ENCODE data around the gene XXYLT1.
"Not testable (repeated sequence)": the region's sequence is repeated elsewhere in the genome, so short reads cannot be mapped to it uniquely, and the experiment has no call there.

Gene XXYLT1

DNA sequence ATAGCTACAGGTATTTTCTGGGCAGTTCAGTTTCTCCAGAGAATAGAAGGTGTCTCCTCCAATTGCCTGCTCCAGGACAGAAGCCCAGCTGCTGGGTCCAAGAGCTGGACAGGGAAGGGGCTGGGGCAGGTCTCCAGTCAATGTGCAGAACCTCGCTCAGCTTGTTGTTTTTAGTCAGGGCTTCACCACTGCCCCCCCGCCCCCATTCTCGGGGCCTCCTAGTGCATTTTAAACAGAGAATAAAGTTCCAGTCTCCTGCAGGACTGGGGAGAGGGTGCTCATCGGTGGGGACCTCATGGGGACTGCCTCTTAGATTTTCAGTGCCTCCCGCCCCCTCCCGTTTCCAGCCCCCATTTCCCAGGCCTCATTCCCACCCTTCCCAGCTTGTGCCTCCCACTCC is 216.6 kb downstream of the XXYLT1 start:
- Histone ChIP-seq H3K9ac (no peak overlapping the region), H3K79me2 (ENCODE audit: insufficient read depth, low read depth) (no peaks in the 10 kb centered on the region), H3K4me1 (ENCODE audit: low read depth, poor library complexity, severe bottlenecking) (no peaks in the 10 kb centered on the region), H4K20me1 (ENCODE audit: insufficient read depth) (no peaks in the 10 kb centered on the region), H3K4me3 (IDR thresholded peaks at IDR 0.05; ENCODE audit: insufficient read depth, low read depth, low read length) (no peak overlapping the region), H3K27ac (no peak overlapping the region), H3K4me2 (no peak overlapping the region), H2AFZ (ENCODE audit: low read depth) (no peak overlapping the region), H3K27me3 (ENCODE audit: insufficient read depth, low read depth) (no peaks in the 10 kb centered on the region), H3K36me3 (ENCODE audit: insufficient read depth) (no peaks in the 10 kb centered on the region)
- TF ChIP-seq, protein P1, sequence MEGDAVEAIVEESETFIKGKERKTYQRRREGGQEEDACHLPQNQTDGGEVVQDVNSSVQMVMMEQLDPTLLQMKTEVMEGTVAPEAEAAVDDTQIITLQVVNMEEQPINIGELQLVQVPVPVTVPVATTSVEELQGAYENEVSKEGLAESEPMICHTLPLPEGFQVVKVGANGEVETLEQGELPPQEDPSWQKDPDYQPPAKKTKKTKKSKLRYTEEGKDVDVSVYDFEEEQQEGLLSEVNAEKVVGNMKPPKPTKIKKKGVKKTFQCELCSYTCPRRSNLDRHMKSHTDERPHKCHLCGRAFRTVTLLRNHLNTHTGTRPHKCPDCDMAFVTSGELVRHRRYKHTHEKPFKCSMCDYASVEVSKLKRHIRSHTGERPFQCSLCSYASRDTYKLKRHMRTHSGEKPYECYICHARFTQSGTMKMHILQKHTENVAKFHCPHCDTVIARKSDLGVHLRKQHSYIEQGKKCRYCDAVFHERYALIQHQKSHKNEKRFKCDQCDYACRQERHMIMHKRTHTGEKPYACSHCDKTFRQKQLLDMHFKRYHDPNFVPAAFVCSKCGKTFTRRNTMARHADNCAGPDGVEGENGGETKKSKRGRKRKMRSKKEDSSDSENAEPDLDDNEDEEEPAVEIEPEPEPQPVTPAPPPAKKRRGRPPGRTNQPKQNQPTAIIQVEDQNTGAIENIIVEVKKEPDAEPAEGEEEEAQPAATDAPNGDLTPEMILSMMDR (conservative IDR thresholded peaks at IDR 0.05; ENCODE audit: low read depth, low read length) = no peak

DNA sequence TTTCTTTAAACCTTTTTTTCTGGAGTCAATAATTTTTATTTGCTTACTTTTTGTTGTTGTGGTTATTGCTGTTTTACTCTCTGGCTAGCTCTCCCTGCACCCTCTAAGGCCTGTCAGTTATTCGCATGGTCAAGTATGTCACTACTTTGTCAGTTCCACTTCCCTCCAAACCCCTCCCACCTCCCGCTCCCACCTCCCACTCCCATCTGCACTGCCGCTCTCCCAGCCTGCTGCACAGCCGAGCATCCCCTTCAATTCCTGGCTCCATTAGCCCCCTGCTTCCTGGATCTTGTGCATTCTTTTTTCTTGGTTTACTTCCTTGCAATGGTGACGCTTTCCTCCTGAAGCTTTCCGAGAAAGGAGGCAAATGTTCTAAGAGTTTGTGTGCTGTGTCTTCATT is 218.0 kb downstream of the XXYLT1 start:
- no peaks in the 10 kb centered on the region for H4K20me1 ChIP-seq (ENCODE audit: insufficient read depth)
- H3K79me2 ChIP-seq (ENCODE audit: insufficient read depth, low read depth) = no peaks in the 10 kb centered on the region
- H3K4me2 ChIP-seq = no peak overlapping the region
- TF ChIP-seq, protein P1 (conservative IDR thresholded peaks at IDR 0.05; ENCODE audit: low read depth, low read length) = no peak
- H3K4me1 ChIP-seq (ENCODE audit: low read depth, poor library complexity, severe bottlenecking) = no peaks in the 10 kb centered on the region
- no peak overlapping the region for H3K27ac ChIP-seq
- H3K36me3 ChIP-seq (ENCODE audit: insufficient read depth) = no peaks in the 10 kb centered on the region
- H2AFZ ChIP-seq (ENCODE audit: low read depth) = no peak overlapping the region
- no peak overlapping the region for H3K9ac ChIP-seq
- H3K27me3 ChIP-seq (ENCODE audit: insufficient read depth, low read depth) = no peaks in the 10 kb centered on the region
- no peak overlapping the region for H3K4me3 ChIP-seq (IDR thresholded peaks at IDR 0.05; ENCODE audit: insufficient read depth, low read depth, low read length)

DNA sequence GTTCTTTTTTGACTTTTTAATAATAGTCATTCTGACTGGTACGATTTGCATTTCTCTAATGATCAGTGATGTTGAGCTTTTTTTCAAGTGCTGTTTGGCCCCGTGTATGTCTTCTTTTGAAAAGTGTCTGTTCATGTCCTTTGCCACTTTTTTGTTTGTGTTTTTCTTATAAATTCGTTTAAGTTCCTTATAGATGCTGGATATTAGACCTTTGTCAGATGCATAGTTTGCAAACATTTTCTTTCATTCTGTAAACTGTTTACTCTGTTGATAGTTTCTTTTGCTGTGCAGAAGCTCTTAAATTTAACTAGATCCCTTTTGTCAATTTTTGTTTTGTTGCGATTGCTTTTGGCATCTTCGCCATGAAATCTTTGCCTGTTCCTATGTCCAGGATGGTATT is 220.7 kb downstream of the XXYLT1 start:
- not testable (repeated sequence) for H3K4me2 ChIP-seq; H3K79me2 ChIP-seq (ENCODE audit: insufficient read depth, low read depth); H4K20me1 ChIP-seq (ENCODE audit: insufficient read depth); H3K36me3 ChIP-seq (ENCODE audit: insufficient read depth); H3K27ac ChIP-seq; H3K4me3 ChIP-seq (IDR thresholded peaks at IDR 0.05; ENCODE audit: insufficient read depth, low read depth, low read length); H2AFZ ChIP-seq (ENCODE audit: low read depth); H3K9ac ChIP-seq; H3K27me3 ChIP-seq (ENCODE audit: insufficient read depth, low read depth); H3K4me1 ChIP-seq (ENCODE audit: low read depth, poor library complexity, severe bottlenecking)

DNA sequence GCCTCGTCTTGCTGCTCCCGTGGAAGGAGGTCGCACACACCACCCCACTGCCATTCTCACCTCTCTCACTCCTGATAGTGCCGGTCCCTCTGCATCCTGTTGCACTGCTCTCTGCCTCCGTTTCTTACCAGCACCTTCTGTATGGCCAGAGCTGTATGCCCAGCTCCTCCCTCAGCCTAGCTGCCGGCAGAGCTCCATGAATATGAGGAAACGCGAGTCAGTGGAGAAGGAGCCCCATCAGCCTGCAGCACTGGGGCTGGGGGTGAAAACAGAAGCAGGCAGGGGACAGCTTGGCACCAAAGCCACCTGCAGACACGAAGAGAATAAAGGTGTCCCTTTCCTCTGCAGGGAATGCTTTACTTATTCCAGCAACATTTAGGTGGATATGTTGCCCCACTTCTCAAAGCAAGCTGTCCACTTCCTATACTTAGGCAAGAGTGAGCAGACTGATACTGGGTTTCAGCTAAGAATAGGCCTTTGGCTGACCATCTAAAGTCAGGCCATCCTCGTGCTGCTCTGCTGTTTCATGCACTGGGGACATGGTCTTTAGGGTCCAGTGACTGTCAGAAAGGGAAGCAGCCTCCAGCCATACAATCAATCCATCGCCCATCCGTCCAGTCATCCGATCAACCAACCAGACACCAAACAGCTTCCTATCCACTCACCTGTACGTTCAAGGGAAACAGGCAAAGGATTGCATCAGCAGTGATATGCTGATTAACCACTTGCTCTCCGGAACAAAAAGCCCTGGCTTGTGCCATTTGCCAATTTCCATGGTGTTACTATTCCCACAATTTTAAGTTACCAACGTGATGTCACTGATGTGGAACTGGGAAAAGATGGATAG is 222.7 kb downstream of the XXYLT1 start:
- Histone ChIP-seq H3K4me1 (ENCODE audit: low read depth, poor library complexity, severe bottlenecking) (no peaks in the 10 kb centered on the region), H3K4me2 (no peak overlapping the region), H3K79me2 (ENCODE audit: insufficient read depth, low read depth) (no peaks in the 10 kb centered on the region), H3K27ac (no peak overlapping the region), H4K20me1 (ENCODE audit: insufficient read depth) (no peaks in the 10 kb centered on the region), H3K4me3 (IDR thresholded peaks at IDR 0.05; ENCODE audit: insufficient read depth, low read depth, low read length) (no peak overlapping the region), H3K9ac (no peak overlapping the region), H3K36me3 (ENCODE audit: insufficient read depth) (no peaks in the 10 kb centered on the region), H2AFZ (ENCODE audit: low read depth) (no peak overlapping the region), H3K27me3 (ENCODE audit: insufficient read depth, low read depth) (no peaks in the 10 kb centered on the region)
- TF ChIP-seq, protein P1 (conservative IDR thresholded peaks at IDR 0.05; ENCODE audit: low read depth, low read length) = no peak

DNA sequence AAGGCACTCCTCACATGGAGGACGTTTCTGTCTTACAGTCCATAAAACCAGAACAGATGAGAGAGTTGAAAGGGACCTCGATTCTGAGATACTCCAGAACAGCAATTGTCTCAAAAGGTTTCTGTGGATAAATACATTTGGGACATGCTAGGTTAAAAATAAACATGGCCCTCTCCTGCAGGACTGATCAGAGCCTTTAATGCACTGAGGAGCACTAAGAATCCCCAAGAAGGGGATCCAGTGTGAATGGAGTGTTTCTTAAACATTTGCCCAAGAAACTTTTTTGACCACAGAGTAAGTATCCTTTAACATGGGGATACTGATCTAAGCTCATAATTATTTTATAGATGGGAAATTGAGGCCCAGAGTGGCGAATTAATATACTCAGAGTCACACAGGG is 223.4 kb downstream of the XXYLT1 start:
- no peak overlapping the region for H3K4me3 ChIP-seq (IDR thresholded peaks at IDR 0.05; ENCODE audit: insufficient read depth, low read depth, low read length)
- no peaks in the 10 kb centered on the region for H3K36me3 ChIP-seq (ENCODE audit: insufficient read depth)
- TF ChIP-seq, protein P1 (conservative IDR thresholded peaks at IDR 0.05; ENCODE audit: low read depth, low read length) = no peak
- H4K20me1 ChIP-seq (ENCODE audit: insufficient read depth) = no peaks in the 10 kb centered on the region
- H3K27me3 ChIP-seq (ENCODE audit: insufficient read depth, low read depth) = no peaks in the 10 kb centered on the region
- H3K27ac ChIP-seq = no peak overlapping the region
- no peak overlapping the region for H3K4me2 ChIP-seq
- no peak overlapping the region for H3K9ac ChIP-seq
- no peak overlapping the region for H2AFZ ChIP-seq (ENCODE audit: low read depth)
- no peaks in the 10 kb centered on the region for H3K79me2 ChIP-seq (ENCODE audit: insufficient read depth, low read depth)
- H3K4me1 ChIP-seq (ENCODE audit: low read depth, poor library complexity, severe bottlenecking) = no peaks in the 10 kb centered on the region
